GM21786 (cell line): ENCODE data around the gene DDIT4.
A peak's percentile ranks its signal among the peaks of the same experiment; 100 is the strongest.

ENCODE experiments used
- ATAC-seq: cut with Tn5 transposase; IDR thresholded peaks from one replicate; pipeline ENCODE4 v1.9.1; 2021; ENCODE audit not compliant: unreplicated experiment

Gene DDIT4

DNA sequence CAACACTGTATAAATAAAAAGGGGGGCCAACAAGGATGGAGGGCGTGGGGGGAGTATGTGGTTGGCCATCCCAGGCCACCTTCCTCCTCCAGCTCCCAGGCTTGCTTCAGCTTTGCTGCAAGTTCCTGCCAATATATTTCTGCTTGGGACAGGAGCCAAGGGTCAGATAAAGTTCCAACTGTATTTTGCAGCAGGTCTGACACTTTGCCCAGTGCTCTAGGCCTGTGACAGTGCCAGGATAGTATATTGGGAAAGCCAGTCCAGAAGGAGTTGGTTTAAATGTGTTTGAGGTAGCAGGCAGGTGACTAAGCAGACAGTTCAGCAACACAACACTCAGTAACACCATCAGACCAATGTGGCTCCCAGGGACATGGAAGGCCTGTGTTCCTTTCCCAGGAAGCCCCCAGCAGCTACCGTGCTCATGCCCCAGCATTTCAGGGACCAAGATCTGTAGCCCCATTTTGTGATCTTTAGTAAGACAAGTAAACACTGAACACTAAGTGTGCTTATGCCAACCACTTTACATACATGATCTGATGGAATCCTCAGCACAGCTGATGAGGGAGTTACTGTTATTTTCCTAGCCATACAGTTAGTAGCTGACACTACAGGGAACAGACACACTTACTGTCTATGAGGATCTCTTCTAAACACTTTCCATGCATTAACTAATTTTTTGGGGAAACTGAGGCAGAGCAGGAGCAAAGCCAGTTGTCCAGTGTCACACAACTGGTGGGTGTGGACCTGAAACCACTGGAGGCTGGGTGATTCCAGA is 42.1 kb downstream of the DDIT4 start:
- ATAC-seq, result no peak

DNA sequence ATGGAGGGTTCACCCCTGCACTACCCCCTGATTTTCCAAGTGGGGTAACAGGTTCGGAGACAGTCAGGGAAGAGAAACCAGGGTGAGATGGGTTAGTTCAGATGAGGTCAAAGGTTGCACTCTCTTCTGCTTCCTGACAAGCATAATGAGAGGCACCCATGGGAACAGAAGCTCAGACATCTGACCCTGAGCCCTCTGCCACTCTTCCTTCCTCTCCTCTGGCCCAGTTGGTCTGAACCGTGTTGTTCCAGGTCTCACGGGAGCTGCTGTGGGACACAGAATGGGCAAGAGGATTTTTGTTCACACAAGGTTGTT is 42.6 kb downstream of the DDIT4 start:
- ATAC-seq, result no peak

DNA sequence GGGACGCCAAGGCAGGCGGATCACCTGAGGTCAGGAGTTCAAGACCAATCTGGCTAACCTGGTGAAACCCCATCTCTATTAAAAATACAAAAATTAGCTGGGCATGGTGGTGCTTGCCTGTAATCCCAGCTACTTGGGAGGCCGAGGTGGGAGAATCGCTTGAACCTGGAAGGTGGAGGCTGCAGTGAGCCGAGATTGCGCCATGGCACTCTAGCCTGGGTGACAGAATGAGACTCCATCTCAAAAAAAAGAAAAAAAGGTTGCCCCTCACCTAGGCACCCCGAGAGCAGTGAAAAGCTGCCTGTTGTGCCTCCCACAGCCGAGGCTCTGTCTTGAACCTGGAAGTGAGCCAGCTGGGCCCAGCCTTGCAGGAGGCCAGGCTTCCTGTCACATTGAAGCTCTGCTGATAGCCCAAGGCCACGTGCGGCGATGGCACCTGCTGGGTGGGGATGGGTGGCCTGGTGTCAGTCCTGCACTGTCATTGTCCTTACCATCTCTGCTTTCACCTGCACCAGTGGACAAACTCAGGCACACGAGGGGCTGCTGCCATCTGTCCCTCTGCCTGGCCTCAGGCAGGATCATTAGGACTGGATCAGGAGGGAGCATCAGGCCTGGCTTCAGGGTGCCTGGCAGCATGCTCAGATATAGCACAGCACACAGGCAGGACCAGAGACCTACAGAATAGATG is 43.2 kb downstream of the DDIT4 start:
- ATAC-seq, result no peak

GRCh38 chr10:72318418-72319262 is 44.9 kb downstream of the DDIT4 start:
- ATAC-seq, result no peak

DNA sequence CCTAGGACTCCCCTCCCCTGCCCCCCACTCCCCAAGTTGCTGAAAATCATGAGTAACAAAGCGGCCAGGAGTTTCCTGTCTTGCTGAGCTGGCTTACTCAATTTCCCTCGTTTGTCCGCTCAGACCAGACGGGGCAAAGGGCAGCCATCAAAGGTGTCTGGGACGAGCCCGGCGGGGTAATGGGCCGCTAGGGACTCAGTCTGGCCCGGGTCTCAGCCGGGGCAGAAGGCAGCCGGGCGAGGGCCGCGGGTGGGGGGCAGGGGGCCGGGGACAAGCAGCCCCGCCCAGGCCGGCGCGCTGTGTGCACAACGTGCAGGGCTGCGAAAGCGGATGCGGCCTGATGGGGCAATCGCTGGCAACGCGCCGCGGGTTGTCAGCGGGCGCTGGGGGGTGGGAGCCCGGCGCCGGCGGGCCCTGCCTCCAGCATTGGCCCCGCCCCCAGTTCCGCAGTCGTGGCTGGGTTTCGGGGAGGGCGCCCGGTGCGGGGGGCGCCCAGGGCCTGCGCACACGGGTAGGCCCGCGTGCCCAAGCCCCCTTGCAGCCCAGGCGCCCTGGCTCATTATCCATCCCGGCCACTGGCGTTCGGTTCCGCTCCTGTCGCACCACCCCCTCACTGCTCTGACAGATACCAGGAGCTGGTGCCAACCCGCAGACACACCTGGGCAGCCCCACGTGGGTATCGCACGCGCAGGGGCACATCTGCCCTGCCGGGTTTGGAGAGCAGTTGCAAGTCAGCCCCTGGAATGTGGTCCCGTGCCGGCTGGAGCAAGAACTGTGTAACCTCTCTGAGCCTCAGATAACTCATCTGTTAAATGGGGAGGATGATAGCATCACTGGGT is 45.9 kb downstream of the DDIT4 start:
- ATAC-seq, result peak; percentile 43

DNA sequence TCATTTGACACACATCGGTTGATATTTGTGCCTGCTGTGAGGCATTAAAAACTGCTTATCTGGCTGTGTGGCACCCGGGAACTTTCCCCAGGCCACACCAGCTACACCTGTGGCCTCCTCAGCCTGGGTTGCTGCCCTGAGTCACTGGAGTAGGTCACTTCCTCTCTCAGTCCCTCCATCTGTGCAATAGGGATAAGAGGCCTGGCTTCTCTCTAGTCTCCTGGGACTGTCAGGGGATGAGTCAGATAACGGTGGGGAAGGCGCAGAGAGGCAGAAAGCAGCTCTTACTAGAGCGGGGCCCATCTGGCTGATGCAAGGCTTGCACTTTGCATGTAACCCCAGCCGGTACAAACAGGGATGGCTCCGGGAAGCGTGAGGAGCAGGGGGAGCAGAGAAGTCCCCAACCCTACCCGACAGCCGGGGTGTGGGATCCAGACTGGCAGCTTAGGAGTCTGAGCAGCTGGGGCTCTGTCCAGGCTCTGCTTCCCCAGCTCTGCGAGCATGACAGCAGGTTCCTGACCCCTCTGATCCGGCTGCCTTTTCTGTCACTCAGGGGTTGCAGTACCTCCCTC is 47.0 kb downstream of the DDIT4 start:
- peak; percentile 74 for ATAC-seq

- no peak for ATAC-seq
Measured at GRCh38 chr10:72321248-72322029, 47.7 kb downstream of the DDIT4 start.

GRCh38 chr10:72322030-72322279 is 48.2 kb downstream of the DDIT4 start:
- ATAC-seq, result no peak

GRCh38 chr10:72322280-72323058 is 48.7 kb downstream of the DDIT4 start:
- ATAC-seq, result no peak

- ATAC-seq, result no peak
Measured at GRCh38 chr10:72323108-72323749, 49.5 kb downstream of the DDIT4 start.

DNA sequence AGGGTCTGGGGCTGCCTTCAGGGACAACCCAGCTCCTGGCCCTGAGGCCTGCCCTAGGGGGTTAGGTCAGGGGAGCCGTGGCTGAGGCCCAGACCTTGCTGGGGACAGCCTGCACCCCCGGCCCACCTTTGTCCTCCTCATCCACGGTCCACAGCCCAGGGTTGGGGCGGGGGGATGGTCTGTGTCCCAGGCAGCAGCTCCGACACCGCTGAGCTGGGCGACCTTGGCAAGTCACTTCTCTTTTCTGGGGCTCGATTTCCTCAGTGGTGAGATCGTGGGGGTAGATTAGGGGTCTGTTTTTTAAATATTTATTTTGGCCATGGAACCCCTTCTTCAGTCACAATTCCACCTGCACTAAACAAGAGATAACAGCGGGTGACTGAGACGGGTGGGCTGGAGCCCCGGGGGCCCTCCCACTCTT is 50.1 kb downstream of the DDIT4 start:
- ATAC-seq, result no peak
